Fibroblast of skin of left biceps (primary cell): ENCODE results near the gene PTPRD.
A peak's percentile ranks its signal among the peaks of the same experiment; 100 is the strongest.

ENCODE experiments used
- DNase-seq, 2 experiments: peaks; one replicate each; pipeline ENCODE4 v3.0.0-alpha.2; 2013; ENCODE audit warnings: low read depth in 2 of 2

The PTPRD gene

DNA sequence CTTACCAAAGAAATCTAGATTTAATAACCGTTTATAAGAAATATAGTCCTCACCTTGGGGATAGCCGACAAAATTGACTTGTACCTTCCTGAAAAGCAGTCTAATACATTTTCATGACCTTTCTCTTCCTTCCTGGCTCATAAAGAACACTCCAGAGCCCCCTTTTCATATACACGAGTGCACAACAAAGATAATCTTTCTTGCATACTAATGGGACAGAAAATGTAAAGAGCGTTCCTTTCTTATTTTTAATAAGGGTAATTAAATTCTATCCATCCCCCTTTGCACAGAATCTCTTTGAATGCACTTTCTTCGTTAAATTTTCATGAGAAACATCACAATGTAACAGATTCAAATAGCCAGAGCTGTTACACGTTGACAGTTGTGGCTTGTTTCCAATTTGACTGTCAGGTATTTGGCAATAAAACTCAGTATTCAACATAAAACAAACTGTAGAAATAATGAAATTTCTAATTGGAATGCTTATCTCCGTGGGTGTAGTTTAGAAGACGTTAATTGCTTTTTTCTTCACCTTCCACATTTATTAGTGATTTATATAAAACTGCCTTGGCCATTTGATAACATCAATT is 2080.9 kb downstream of the PTPRD start:
- no peak for DNase-seq

- no peak for DNase-seq
Observed at GRCh38 chr9:8521112-8521511, 2091.7 kb downstream of the PTPRD start.

DNA sequence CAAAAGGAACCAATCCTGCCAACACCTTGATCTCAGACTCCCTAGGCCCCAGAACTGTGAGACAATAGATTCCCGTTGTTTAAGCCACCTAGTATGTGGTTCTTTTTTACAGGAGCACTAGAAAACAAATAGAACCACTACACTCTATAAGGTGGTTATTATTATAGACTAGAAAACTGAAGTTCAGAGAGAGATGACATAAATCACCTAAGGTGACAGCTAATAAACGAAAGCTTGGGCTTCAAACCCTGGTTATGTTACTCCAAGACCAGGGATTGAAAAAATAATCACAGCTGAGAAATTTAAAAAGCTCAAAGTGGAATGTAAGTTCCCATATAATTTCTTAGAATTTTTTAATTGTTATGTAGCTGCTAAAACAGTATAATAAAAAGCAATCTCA is 2097.1 kb downstream of the PTPRD start:
- no peak for DNase-seq

DNA sequence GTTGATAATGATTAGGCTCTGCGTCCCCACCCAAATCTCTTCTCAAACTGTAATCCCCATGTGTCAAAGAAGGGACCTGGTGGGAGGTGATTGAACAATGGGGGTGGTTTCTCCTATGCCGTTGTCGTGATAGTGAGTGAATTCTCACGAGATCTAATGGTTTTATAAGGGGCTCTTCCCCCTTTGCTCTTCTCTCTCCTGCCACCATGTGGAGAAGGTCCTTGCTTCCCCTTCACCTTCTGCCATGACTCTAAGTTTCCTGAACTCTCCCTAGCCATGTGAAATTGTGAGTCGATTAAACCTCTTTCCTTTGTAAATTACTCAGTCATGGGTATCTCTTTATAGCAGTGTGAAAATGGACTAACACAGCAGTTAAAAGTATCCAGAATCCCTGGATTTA is 2098.0 kb downstream of the PTPRD start:
- DNase-seq = no peak

DNA sequence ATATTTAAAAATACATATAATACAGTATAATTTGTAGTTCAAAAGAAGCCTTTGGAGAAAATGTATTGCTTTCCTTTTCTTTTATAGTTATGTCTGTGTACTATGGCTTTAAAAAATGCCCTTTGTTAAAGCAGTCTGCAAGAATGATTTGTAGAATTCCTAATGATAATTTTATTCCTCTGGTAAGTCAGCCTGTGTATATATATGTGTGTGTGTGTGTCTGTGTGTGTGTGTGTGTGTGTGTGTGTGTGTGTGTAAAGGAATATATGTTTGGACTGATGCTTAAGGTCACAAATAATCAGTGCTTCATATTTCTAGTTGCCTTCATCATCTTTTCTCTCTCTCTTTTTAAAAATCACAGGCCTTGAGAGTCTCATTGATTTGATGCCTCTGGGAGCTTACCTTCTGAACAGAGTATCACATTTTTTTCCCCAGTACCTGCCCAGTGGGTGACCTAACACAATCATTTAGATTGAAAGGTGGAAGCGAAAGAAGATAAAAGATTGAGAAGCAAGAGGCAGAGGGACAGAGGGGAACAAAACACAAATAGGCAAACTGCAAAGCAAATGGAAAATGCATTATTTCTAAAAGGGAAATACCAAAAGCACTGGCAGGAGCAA is 2104.0 kb downstream of the PTPRD start:
- no peak for DNase-seq

DNA sequence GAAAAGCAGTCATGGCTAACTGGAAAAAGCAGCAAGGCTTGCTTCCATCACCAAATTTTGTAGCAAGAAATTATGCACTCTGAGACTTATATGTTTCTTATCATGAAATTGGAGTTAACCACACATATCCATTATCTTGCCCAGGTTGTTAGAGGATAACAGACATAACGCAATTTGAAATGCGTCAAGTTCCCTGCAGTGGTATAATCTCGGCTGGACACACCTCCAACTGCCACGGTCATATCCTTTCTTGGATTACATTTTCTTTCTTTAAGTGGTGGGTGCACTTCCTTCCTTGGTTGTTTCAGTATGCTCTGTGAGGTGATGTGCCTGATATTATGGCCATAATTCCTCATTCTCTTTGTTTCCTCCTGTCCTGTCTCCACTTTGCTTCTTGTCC is 2118.2 kb downstream of the PTPRD start:
- no peak for DNase-seq

DNA sequence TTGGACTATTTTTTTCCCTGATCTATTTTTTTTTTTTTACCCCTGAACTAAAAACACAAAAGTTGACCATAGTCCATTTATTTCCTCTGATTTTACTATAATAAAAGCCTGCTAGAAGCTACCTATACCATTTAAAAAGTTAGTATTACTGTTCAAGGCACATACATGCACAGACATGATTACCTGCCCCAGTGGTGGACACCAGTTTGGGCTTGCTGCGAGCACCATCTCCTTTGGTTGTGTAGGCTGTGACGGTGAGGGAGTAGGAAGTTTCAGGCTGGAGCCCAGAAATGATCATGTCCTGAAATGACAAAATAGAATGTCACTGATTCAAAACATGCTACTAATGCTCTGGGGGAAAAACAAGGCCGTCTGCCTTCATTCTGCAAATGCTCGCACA is 2120.1 kb downstream of the PTPRD start:
- no peak for DNase-seq

DNA sequence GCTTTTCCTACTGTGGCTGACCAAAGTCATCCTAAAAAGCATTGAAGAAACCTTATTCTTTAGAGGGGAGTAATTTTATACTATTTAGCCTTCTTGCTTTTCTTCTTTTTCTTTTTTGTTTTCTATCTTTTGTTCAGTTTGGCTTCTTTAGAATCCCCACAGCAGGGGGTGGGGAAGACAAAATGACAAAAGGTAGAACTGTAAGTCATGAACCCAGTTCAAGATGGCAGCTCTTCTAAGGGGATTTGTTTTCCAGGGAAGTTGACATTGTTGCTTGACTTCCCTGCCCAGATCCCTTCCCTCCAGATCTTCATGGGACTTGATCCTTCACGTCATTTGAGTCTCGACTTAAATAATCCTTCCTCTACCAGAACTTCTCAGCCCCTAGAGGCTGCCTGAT is 2120.8 kb downstream of the PTPRD start:
- DNase-seq = no peak

- DNase-seq = no peak
Observed at GRCh38 chr9:8491563-8491962, 2121.2 kb downstream of the PTPRD start.

- DNase-seq = no peak
Observed at GRCh38 chr9:8489835-8490234, 2123.0 kb downstream of the PTPRD start.

GRCh38 chr9:8486095-8486494 is 2126.7 kb downstream of the PTPRD start:
- peak; percentile 7 to 23 for DNase-seq

GRCh38 chr9:8484597-8485191 is 2128.1 kb downstream of the PTPRD start:
- DNase-seq = no peak

DNA sequence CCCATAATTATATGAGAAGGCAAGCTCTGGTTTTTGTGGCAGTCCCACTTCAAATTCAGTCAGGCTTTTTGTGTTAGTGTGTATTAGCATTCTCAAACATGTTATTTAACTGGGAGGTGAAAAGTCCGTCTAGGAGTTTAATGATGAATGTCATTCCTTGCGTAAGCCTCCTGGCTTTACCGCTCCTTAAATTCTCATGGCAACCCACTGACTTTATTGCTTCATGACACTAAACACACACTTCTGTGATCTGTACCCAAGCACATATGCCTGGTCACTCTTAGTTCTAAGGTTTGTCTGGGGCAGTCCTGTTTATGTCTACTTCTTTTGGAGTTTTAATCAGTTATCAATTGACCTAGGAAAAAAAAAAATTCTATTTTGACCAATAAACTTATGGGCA is 2135.4 kb downstream of the PTPRD start:
- DNase-seq = no peak

GRCh38 chr9:8474937-8475336 is 2137.9 kb downstream of the PTPRD start:
- no peak for DNase-seq

GRCh38 chr9:8473244-8474020 is 2139.4 kb downstream of the PTPRD start:
- DNase-seq = no peak

DNA sequence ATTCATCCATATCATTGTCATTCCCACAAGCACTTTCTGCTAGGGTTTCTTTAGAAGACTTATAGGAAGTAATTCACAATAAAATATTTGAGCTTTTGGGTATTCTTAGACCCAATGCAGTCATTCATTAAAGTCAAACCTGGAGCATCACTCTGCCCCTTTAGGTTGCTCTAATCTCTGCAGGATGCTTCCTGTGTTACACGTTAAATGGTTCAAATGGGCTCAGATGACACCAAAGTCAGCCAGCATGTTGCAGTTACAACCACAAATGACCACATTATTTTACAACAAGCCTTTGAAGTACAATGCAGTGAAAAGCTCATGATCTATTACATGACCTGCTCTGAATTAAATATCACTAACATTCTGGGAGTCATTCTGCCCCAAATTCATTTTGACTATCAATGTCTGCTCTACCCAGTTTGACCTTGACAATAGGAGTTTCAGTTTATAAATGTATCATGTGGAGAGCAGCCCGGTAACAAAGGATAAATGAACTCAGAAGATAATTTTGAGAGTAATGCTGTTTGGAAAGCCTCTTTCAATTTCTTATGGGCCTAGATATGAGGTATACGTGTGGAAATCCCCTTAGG is 2144.7 kb downstream of the PTPRD start:
- DNase-seq = no peak

- DNase-seq = no peak
Observed at GRCh38 chr9:8457816-8458215, 2155.0 kb downstream of the PTPRD start.

GRCh38 chr9:8457055-8457454 is 2155.7 kb downstream of the PTPRD start:
- DNase-seq = no peak

DNA sequence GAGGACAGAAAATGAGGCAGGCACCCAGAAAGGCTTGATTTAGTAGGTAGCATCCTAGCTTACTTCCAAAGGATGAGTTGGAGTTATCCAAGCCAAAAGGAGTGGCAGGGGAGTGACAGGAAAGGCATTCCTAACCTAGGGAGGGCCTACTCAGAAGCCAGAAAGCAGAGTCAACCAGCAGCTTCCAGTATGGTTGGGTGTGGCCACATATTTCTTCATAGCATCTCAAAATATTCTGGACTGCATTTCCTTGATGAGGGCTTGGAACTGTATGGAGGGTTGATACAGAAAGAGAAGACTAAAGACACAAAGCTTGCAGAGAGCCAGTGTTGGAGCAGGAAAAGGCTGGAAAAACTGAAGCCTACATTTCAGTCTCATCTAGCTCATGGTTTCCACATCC is 2156.5 kb downstream of the PTPRD start:
- no peak for DNase-seq

DNA sequence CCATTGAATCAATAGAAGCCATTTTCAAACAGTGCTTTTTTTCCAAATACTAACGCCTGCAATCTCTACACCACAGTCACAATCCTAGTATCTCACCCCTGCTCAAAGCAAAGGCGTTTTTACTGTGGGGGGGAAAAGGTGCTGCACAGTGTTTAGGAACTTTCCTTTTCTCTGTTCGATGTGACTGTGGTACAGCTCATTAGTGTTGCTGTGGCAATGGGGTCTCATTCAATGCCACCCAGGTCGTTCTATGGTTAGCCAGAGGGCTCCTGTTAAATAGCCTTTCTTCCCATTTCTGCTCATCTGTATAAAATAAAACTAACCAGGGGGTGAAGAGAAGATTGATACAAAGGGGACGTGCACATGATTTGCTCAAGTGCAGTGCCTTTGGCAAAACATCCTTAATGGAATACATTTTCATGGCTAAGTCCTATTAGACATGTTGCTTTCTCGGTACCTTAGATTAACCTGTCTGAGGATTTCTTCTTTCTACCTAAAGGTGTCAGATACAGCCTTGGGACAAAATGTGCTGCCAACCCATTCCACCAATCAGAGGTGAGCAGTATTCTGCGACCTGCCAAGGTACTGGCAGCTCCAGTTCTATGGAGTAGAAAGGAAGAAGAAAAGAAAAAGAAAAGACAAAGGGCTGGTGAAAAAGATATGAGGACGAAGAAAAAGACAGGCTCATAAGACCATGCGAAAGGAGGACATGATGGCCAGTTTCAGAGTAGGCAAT is 2161.8 kb downstream of the PTPRD start:
- DNase-seq = no peak

DNA sequence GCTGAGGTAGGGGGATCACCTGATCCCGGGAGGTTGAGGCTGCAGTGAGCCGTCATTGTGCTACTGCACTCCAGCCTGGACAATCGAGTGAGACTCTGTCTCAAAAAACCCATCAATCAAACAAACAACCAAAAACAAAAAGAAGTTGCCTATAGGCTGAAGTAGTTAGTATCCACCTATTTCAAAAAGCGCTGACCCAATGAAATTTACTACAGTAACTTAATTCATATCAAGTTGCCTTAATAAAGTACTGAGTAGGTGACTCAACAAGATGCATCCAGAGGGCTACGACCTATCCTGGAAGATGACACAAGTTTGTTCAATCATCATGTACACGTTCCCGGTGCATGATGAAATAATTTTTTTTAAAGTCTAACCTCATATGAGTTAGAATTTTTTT is 2164.6 kb downstream of the PTPRD start:
- DNase-seq = no peak

DNA sequence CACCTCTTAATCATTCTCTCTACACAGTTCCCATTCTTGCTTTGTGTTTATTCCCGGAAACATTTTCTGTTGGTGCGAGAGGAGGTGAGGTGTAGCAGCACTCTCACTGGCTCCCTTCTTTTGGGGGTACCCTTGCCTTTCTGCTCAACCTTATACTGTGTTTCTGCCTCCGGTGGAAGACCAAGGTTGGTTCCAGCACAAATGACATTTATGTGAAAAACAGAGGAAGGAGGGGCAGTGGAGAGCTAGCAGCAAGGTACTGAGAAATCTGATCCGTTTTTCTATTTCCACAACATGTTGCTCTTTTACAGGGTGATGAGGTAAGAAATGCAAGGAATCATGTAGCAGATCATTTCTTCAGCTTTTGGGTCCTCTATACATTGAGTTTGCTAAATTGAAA is 2165.2 kb downstream of the PTPRD start:
- no peak for DNase-seq
